Neural progenitor cell (in vitro differentiated cells): Measurements from ENCODE around the gene ORMDL3. TPM values are rescaled to one million over a fixed set of nuclear protein-coding genes. Genes with fewer than 3 reads are reported as not detected.

Experiments used
- DNase-seq: peaks from one replicate; pipeline ENCODE4 v3.0.0-alpha.2; 2016; ENCODE audit warnings: low spot score
- H2AFZ ChIP-seq: fragments of 200-600 bp; sonication (generic); replicated peaks from 2 replicates; pipeline ENCODE4 v1.6.1; 2016; ENCODE audit warnings: antibody characterized with exemption
- H3F3A ChIP-seq: fragments of 200-600 bp; sonication (generic); 2 replicates; pipeline ENCODE4 v1.6.1; 2016; ENCODE audit warnings: antibody characterized with exemption, low read depth
- H3K27ac ChIP-seq: fragments of 200-600 bp; sonication (generic); 2 replicates; pipeline ENCODE4 v1.5.1; 2016; ENCODE audit warnings: mild to moderate bottlenecking
- H3K27me3 ChIP-seq: fragments of 200-600 bp; sonication (generic); 2 replicates; pipeline ENCODE4 v1.6.1; 2016; ENCODE audit warnings: mild to moderate bottlenecking, moderate library complexity
- H3K36me3 ChIP-seq: fragments of 200-600 bp; sonication (generic); 2 replicates; pipeline ENCODE4 v1.5.1; 2016
- H3K4me1 ChIP-seq: fragments of 200-600 bp; sonication (generic); 2 replicates; pipeline ENCODE4 v1.6.1; 2016; ENCODE audit warnings: mixed run types
- H3K4me2 ChIP-seq: fragments of 200-600 bp; sonication (generic); 2 replicates; pipeline ENCODE4 v1.6.1; 2016
- H3K4me3 ChIP-seq: fragments of 200-600 bp; sonication (generic); 2 replicates; pipeline ENCODE4 v1.5.1; 2016
- H3K79me2 ChIP-seq: fragments of 200-600 bp; sonication (generic); 2 replicates; pipeline ENCODE4 v1.6.1; 2016; ENCODE audit warnings: low read depth
- H3K9ac ChIP-seq: fragments of 200-600 bp; sonication (generic); 2 replicates; pipeline ENCODE4 v1.6.1; 2016
- H3K9me3 ChIP-seq: fragments of 200-600 bp; sonication (generic); 2 replicates; pipeline ENCODE4 v1.5.1; 2016; ENCODE audit warnings: low read depth
- H4K20me1 ChIP-seq: fragments of 200-600 bp; sonication (generic); 2 replicates; pipeline ENCODE4 v1.6.1; 2016; ENCODE audit warnings: low read depth
- H3K27ac Mint-ChIP-seq: 3 replicates; pipeline ENCODE4 v1.8.0; 2021; ENCODE audit warnings: mixed read lengths
- H3K27me3 Mint-ChIP-seq: 2 replicates; pipeline ENCODE4 v1.8.0; 2022; ENCODE audit warnings: low read depth, mild to moderate bottlenecking, inconsistent platforms, moderate library complexity, mixed read lengths; ENCODE audit not compliant: insufficient read depth
- H3K36me3 Mint-ChIP-seq: 3 replicates; pipeline ENCODE4 v1.8.0; 2021; ENCODE audit warnings: mixed read lengths
- H3K4me1 Mint-ChIP-seq: 3 replicates; pipeline ENCODE4 v1.8.0; 2021; ENCODE audit warnings: mixed read lengths
- H3K4me3 Mint-ChIP-seq: 3 replicates; pipeline ENCODE4 v1.8.0; 2021; ENCODE audit warnings: mild to moderate bottlenecking, moderate library complexity, mixed read lengths
- H3K9me3 Mint-ChIP-seq: 3 replicates; pipeline ENCODE4 v1.8.0; 2020; ENCODE audit warnings: mixed read lengths
- CTCF ChIP-seq: fragments of 200-600 bp; sonication (generic); IDR thresholded peaks from 2 replicates; pipeline ENCODE4 v1.5.1; 2017; ENCODE audit warnings: antibody characterized with exemption, mild to moderate bottlenecking
- EZH2 ChIP-seq: fragments of 200-600 bp; sonication (generic); IDR thresholded peaks from 2 replicates; pipeline ENCODE4 v1.6.1; 2017; ENCODE audit warnings: antibody characterized with exemption, mild to moderate bottlenecking, moderate library complexity
- EZH2phosphoT487 ChIP-seq: fragments of 200-600 bp; sonication (generic); IDR thresholded peaks from 2 replicates; pipeline ENCODE4 v1.6.1; 2017; ENCODE audit warnings: antibody characterized with exemption
- total RNA-seq: library from RNA; depleted of rRNA; stranded (reverse); fragments of >200 nt; gene quantifications from 2 replicates; pipeline ENCODE4 v1.2.3, GENCODE V29; 2015; ENCODE audit warnings: low replicate concordance

ORMDL3 gene
- total RNA-seq, 1 donor from 2014 or later: 29.3 TPM

DNA sequence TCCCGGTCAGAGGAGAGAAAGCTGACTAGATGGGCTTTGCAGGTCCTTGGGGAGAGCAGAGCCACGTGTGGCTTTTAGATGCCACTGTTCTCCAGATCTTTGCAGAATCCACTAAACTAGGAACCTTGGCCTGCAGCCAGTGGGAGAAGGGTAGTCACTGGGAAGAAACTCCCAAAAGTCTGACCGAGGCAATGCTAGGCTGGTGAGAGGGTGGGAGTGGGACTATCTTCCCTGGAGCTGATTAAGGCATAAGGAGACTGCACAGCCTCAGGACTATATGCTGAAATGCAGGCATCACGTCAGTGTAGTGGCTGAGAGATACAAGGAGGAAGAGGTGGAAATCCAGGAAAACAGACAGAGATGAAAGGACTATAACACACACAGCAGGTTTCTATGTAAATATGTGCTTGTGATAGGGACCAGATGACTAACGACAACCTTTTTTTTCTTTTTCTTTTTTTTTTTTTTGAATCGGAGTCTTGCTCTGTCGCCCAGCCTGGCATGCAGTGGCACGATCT lies 33.2 kb upstream of the ORMDL3 start:
- no peak for DNase-seq
- H2AFZ ChIP-seq: no peak overlapping the region
- H3K4me1 ChIP-seq: no peaks in the 10 kb centered on the region
- Mint-ChIP-seq H3K4me1 (peaks cover 13% of the 10 kb centered on the region), H3K27ac (no peak overlapping the region), H3K36me3 (no peaks in the 10 kb centered on the region), H3K9me3 (no peaks in the 10 kb centered on the region), H3K27me3 (peaks cover 16% of the 10 kb centered on the region), H3K4me3 (no peak overlapping the region)
- no peaks in the 10 kb centered on the region for H3K27me3 ChIP-seq
- H3K36me3 ChIP-seq: no peaks in the 10 kb centered on the region
- H3K9ac ChIP-seq: no peak overlapping the region
- no peaks in the 10 kb centered on the region for H3K79me2 ChIP-seq
- no peak overlapping the region for H3K4me2 ChIP-seq
- H4K20me1 ChIP-seq: no peaks in the 10 kb centered on the region
- no peak for TF ChIP-seq CTCF
- no peak for TF ChIP-seq EZH2
- TF ChIP-seq EZH2phosphoT487: no peak
- H3K9me3 ChIP-seq: no peaks in the 10 kb centered on the region
- no peak overlapping the region for H3K4me3 ChIP-seq
- H3K27ac ChIP-seq: no peak overlapping the region
- no peaks in the 10 kb centered on the region for H3F3A ChIP-seq

- DNase-seq: no peak
- Histone ChIP-seq H3K36me3 (no peaks in the 10 kb centered on the region), H2AFZ (no peak overlapping the region), H3K27ac (no peak overlapping the region), H3F3A (peaks cover 4% of the 10 kb centered on the region), H3K9ac (no peak overlapping the region), H3K27me3 (peaks cover 14% of the 10 kb centered on the region), H3K4me3 (no peak overlapping the region), H3K4me2 (no peak overlapping the region), H3K4me1 (no peaks in the 10 kb centered on the region), H3K79me2 (no peaks in the 10 kb centered on the region), H4K20me1 (no peaks in the 10 kb centered on the region), H3K9me3 (no peaks in the 10 kb centered on the region)
- H3K4me3 Mint-ChIP-seq: no peak overlapping the region
- no peak overlapping the region for H3K27ac Mint-ChIP-seq
- H3K9me3 Mint-ChIP-seq: no peaks in the 10 kb centered on the region
- H3K27me3 Mint-ChIP-seq: peaks cover 9% of the 10 kb centered on the region
- TF ChIP-seq CTCF (no peak), EZH2phosphoT487 (no peak), EZH2 (no peak)
- H3K4me1 Mint-ChIP-seq: peaks cover 18% of the 10 kb centered on the region
- H3K36me3 Mint-ChIP-seq: no peaks in the 10 kb centered on the region
Measured at GRCh38 chr17:39955726-39956225, 28.4 kb upstream of the ORMDL3 start.

DNA sequence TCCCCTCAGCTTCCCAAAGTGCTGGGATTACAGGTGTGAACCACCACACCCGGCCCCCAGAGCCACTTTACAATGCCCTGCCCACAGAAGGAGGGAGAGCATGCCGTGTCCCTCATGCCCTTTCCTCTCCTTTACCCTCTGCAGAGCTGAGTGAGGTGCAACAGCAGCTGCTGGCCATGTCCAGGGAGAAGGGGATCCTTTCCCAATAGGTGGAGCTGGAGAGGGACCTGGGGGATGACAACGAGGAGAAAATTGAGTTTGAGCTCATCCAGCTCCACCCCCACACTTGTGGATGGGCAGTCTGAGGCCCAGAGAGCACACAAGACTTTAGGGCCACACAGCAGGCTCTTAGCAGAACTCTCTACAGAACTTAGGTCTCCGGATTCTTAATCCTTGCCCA lies 27.5 kb upstream of the ORMDL3 start:
- H3K4me3 ChIP-seq: no peak overlapping the region
- no peak overlapping the region for H3K4me3 Mint-ChIP-seq
- H3K36me3 ChIP-seq: no peaks in the 10 kb centered on the region
- no peaks in the 10 kb centered on the region for H4K20me1 ChIP-seq
- H3K27ac ChIP-seq: no peak overlapping the region
- no peaks in the 10 kb centered on the region for H3K9me3 ChIP-seq
- no peak for DNase-seq
- H3F3A ChIP-seq: peaks cover 4% of the 10 kb centered on the region
- peaks cover 6% of the 10 kb centered on the region for H3K27me3 Mint-ChIP-seq
- no peak for TF ChIP-seq EZH2
- TF ChIP-seq EZH2phosphoT487: no peak
- no peak for TF ChIP-seq CTCF
- no peak overlapping the region for H3K27ac Mint-ChIP-seq
- peaks cover 16% of the 10 kb centered on the region for H3K27me3 ChIP-seq
- no peaks in the 10 kb centered on the region for H3K36me3 Mint-ChIP-seq
- H3K4me2 ChIP-seq: no peak overlapping the region
- no peaks in the 10 kb centered on the region for H3K9me3 Mint-ChIP-seq
- no peak overlapping the region for H3K9ac ChIP-seq
- no peak overlapping the region for H2AFZ ChIP-seq
- peaks cover 18% of the 10 kb centered on the region for H3K4me1 Mint-ChIP-seq
- H3K79me2 ChIP-seq: no peaks in the 10 kb centered on the region
- H3K4me1 ChIP-seq: no peaks in the 10 kb centered on the region
